Gastroesophageal sphincter (tissue), 3 donors: Measurements from ENCODE around the gene LAMC2.

Experiments
- EP300 ChIP-seq: sonication (generic); formaldehyde crosslinking; IDR thresholded peaks from one replicate; pipeline ENCODE4 v1.6.1; 2017; ENCODE audit warnings: antibody characterized with exemption, mild to moderate bottlenecking
- POLR2A ChIP-seq, 2 donors: fragments of 450-650 bp; IDR thresholded peaks; one replicate each; pipeline ENCODE4 v1.6.1; 2017; ENCODE audit warnings: antibody characterized with exemption in 2 of 2, mild to moderate bottlenecking in 2 of 2, moderate library complexity in 1 of 2
- POLR2AphosphoS5 ChIP-seq: sonication (generic); formaldehyde crosslinking; IDR thresholded peaks from one replicate; pipeline ENCODE4 v1.6.1; 2017; ENCODE audit warnings: antibody characterized with exemption
- TF ChIP-seq, protein P1 (sequence below), 4 experiments: fragments of 200-600 bp in 2 of 4; fragments of 450-650 bp in 2 of 4; sonication (generic) in 1 of 4; IDR thresholded peaks; one replicate each; pipeline ENCODE4 v1.5.1; 2017 to 2019; ENCODE audit warnings: antibody characterized with exemption in 4 of 4, mild to moderate bottlenecking in 2 of 4, moderate library complexity in 2 of 4

DNA sequence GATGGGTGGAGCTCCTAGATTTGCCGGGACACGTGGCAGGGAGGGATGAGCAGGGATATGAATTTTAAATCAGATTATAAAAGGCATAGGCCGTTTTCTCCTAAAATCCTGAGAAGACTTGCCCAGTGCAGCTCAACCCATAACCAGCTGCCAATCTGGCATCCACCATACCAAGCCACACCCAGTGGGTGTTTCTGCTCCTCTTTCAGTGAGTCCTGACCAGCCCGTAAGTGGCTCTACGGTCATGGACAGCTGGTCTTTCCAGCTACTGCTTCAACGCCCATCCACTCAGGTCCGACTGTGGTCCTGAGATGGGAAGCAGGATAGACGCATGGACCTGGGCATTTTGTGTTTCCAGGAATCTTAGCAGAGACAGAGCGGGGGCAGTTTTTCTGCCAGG lies 107.2 kb downstream of the LAMC2 start:
- TF ChIP-seq, protein P1, sequence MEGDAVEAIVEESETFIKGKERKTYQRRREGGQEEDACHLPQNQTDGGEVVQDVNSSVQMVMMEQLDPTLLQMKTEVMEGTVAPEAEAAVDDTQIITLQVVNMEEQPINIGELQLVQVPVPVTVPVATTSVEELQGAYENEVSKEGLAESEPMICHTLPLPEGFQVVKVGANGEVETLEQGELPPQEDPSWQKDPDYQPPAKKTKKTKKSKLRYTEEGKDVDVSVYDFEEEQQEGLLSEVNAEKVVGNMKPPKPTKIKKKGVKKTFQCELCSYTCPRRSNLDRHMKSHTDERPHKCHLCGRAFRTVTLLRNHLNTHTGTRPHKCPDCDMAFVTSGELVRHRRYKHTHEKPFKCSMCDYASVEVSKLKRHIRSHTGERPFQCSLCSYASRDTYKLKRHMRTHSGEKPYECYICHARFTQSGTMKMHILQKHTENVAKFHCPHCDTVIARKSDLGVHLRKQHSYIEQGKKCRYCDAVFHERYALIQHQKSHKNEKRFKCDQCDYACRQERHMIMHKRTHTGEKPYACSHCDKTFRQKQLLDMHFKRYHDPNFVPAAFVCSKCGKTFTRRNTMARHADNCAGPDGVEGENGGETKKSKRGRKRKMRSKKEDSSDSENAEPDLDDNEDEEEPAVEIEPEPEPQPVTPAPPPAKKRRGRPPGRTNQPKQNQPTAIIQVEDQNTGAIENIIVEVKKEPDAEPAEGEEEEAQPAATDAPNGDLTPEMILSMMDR (IDR thresholded peaks at IDR 0.05) = no peak
- TF ChIP-seq POLR2A (IDR thresholded peaks at IDR 0.05) (no peak), POLR2AphosphoS5 (no peak), EP300 (no peak)
